ENCODE measurements around the gene PPARD.

DNA sequence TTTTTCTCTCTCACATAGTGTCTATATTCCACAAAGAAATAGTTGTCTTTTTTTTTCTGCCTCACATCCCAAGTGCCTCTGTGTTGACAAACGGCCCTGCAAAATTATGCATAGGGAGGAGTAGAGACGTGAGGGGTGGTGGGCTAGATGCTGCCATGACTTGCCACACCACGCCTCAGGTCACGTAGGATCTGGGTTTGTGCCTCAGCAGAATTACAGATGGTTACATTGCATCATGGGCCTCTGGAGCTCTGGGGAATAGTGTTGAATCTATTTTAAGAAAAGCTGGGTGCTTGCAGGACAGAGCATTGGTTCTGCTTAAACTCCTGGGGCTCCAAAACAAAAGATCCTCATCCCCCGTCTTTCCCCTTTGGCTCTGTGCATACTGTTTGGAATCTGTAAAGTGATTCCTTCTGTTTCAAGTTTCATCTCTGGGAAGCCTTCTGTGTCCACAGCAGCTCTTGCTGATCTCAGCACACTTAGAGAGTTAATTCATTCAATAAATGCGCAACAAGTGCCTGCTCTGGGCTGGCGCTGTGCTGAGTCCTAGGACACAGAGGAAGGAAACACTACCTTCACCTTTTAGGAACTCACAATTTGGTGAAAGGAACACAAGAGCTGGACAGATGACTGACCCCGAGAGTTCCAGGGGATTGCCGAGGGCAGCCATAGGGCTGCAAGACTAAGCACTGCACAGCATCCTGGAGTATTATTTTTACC, 112.2 kb downstream of the PPARD start:
- TF ChIP-seq, protein P1, sequence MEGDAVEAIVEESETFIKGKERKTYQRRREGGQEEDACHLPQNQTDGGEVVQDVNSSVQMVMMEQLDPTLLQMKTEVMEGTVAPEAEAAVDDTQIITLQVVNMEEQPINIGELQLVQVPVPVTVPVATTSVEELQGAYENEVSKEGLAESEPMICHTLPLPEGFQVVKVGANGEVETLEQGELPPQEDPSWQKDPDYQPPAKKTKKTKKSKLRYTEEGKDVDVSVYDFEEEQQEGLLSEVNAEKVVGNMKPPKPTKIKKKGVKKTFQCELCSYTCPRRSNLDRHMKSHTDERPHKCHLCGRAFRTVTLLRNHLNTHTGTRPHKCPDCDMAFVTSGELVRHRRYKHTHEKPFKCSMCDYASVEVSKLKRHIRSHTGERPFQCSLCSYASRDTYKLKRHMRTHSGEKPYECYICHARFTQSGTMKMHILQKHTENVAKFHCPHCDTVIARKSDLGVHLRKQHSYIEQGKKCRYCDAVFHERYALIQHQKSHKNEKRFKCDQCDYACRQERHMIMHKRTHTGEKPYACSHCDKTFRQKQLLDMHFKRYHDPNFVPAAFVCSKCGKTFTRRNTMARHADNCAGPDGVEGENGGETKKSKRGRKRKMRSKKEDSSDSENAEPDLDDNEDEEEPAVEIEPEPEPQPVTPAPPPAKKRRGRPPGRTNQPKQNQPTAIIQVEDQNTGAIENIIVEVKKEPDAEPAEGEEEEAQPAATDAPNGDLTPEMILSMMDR (IDR thresholded peaks at IDR 0.05), result no peak
- no peak for TF ChIP-seq POLR2A (IDR thresholded peaks at IDR 0.05)

Measured in Peyer's patch (tissue), 4 donors.